ENCODE data around the gene CACNG1. TPM values are rescaled to one million over a fixed set of nuclear protein-coding genes. Genes with fewer than 3 reads are reported as not detected.

CACNG1 gene
- polyA plus RNA-seq, 1 donor (not counting 4 experiments of a cell fraction or from before 2014, with no cell fraction given) = not detected

DNA sequence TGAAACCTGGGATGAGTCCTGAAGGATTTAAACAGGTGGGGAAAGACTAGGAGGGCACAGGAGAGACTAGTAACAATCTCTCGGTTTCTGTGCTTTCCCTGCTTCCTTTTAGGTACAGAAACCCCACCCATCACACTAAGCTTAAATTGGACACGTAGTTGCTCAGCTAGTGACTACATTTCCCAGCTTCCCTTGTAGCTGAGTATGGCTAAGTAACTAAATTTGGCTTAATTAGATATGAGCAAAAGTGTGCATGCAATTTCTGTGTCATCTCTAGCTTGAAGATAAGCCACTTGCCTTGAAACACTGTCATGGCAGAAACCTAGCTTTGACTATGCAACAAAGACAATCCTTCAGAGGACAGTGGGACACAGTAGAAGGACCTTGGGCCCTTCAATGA lies 36.5 kb downstream of the CACNG1 start:
- Histone ChIP-seq H3K27ac (ENCODE audit: control insufficient read depth, insufficient read depth, low read length) (no peak overlapping the region), H3K79me2 (ENCODE audit: control insufficient read depth, insufficient read depth, low read length) (no peaks in the 10 kb centered on the region), H3K9ac (ENCODE audit: control insufficient read depth, extremely low read depth, insufficient read depth, low read length) (no peak overlapping the region), H3K9me3 (ENCODE audit: control insufficient read depth, low read depth, low read length) (no peaks in the 10 kb centered on the region), H3K4me1 (ENCODE audit: control insufficient read depth, extremely low read depth, insufficient read depth, low read length) (no peaks in the 10 kb centered on the region), H3K27me3 (ENCODE audit: control insufficient read depth, extremely low read depth, insufficient read depth, low read length) (no peaks in the 10 kb centered on the region), H4K20me1 (ENCODE audit: control insufficient read depth, extremely low read depth, insufficient read depth, low read length) (no peaks in the 10 kb centered on the region), H2AFZ (ENCODE audit: control insufficient read depth, low read length) (no peak overlapping the region), H3K4me3 (ENCODE audit: control insufficient read depth in 2 of 3, extremely low read depth in 1 of 3, insufficient read depth in 2 of 3, low read depth in 1 of 3, low read length in 3 of 3) (no peak overlapping the region), H3K36me3 (ENCODE audit: control insufficient read depth in 2 of 2, extremely low read depth in 1 of 2, insufficient read depth in 2 of 2, low read length in 2 of 2) (peaks cover 0 to 6% of the 10 kb centered on the region in 2 experiments), H3K9me1 (ENCODE audit: control insufficient read depth, extremely low read depth, insufficient read depth, low read length) (no peaks in the 10 kb centered on the region), H3K4me2 (ENCODE audit: control insufficient read depth, extremely low read depth, insufficient read depth, low read depth, low read length) (no peak overlapping the region)
- DNase-seq (ENCODE audit: low read depth, low spot score) = no peak
- TF ChIP-seq, protein P1, sequence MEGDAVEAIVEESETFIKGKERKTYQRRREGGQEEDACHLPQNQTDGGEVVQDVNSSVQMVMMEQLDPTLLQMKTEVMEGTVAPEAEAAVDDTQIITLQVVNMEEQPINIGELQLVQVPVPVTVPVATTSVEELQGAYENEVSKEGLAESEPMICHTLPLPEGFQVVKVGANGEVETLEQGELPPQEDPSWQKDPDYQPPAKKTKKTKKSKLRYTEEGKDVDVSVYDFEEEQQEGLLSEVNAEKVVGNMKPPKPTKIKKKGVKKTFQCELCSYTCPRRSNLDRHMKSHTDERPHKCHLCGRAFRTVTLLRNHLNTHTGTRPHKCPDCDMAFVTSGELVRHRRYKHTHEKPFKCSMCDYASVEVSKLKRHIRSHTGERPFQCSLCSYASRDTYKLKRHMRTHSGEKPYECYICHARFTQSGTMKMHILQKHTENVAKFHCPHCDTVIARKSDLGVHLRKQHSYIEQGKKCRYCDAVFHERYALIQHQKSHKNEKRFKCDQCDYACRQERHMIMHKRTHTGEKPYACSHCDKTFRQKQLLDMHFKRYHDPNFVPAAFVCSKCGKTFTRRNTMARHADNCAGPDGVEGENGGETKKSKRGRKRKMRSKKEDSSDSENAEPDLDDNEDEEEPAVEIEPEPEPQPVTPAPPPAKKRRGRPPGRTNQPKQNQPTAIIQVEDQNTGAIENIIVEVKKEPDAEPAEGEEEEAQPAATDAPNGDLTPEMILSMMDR (optimal IDR thresholded peaks at IDR 0.05 in 1 of 3, IDR thresholded peaks at IDR 0.05 in 1 of 3, conservative IDR thresholded peaks at IDR 0.05 in 1 of 3; ENCODE audit: extremely low read depth in 1 of 3, insufficient read depth in 2 of 3, low read length in 3 of 3) = no peak
- no peak for TF ChIP-seq EZH2 (IDR thresholded peaks at IDR 0.05; ENCODE audit: low read length)
- dilution Hi-C loops (cut with MboI; ENCODE audit: extremely low pct_ligation_motif_present, low sequenced_read_pairs) = no loop called here
- FAIRE-seq = no peak

DNA sequence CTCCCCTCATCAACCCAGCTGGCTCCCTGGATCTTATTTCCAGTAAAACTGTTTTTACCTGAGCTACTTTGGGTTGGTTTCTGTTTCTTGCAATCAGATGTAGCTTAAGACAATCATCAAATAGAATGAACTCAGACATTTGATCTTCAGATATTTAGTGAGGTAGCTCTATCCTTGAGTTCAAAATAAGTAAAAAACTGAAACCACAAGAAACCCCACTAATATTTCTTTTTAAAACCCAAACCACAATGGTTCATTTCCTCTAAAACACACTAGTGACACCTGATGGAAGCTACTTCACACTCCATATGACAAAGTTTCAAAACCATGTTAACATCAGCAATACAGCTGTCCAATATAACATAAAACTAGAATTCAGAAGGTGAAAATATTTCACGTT lies 37.8 kb downstream of the CACNG1 start:
- no peaks in the 10 kb centered on the region for H3K27me3 ChIP-seq (ENCODE audit: control insufficient read depth, extremely low read depth, insufficient read depth, low read length)
- FAIRE-seq (no peak), DNase-seq (ENCODE audit: low read depth, low spot score) (no peak)
- no peaks in the 10 kb centered on the region for H3K4me1 ChIP-seq (ENCODE audit: control insufficient read depth, extremely low read depth, insufficient read depth, low read length)
- H3K4me2 ChIP-seq (ENCODE audit: control insufficient read depth, extremely low read depth, insufficient read depth, low read depth, low read length) = no peak overlapping the region
- H3K79me2 ChIP-seq (ENCODE audit: control insufficient read depth, insufficient read depth, low read length) = no peaks in the 10 kb centered on the region
- H3K9ac ChIP-seq (ENCODE audit: control insufficient read depth, extremely low read depth, insufficient read depth, low read length) = no peak overlapping the region
- no peaks in the 10 kb centered on the region for H4K20me1 ChIP-seq (ENCODE audit: control insufficient read depth, extremely low read depth, insufficient read depth, low read length)
- no peak overlapping the region for H3K27ac ChIP-seq (ENCODE audit: control insufficient read depth, insufficient read depth, low read length)
- peaks cover 0 to 6% of the 10 kb centered on the region in 2 experiments for H3K36me3 ChIP-seq (ENCODE audit: control insufficient read depth in 2 of 2, extremely low read depth in 1 of 2, insufficient read depth in 2 of 2, low read length in 2 of 2)
- no peak for TF ChIP-seq EZH2 (IDR thresholded peaks at IDR 0.05; ENCODE audit: low read length)
- TF ChIP-seq, protein P1 (optimal IDR thresholded peaks at IDR 0.05 in 1 of 3, IDR thresholded peaks at IDR 0.05 in 1 of 3, conservative IDR thresholded peaks at IDR 0.05 in 1 of 3; ENCODE audit: extremely low read depth in 1 of 3, insufficient read depth in 2 of 3, low read length in 3 of 3) = no peak
- H3K4me3 ChIP-seq (ENCODE audit: control insufficient read depth in 2 of 3, extremely low read depth in 1 of 3, insufficient read depth in 2 of 3, low read depth in 1 of 3, low read length in 3 of 3) = no peak overlapping the region
- H2AFZ ChIP-seq (ENCODE audit: control insufficient read depth, low read length) = no peak overlapping the region
- no peaks in the 10 kb centered on the region for H3K9me3 ChIP-seq (ENCODE audit: control insufficient read depth, low read depth, low read length)
- H3K9me1 ChIP-seq (ENCODE audit: control insufficient read depth, extremely low read depth, insufficient read depth, low read length) = no peaks in the 10 kb centered on the region
- dilution Hi-C loops (cut with MboI; ENCODE audit: extremely low pct_ligation_motif_present, low sequenced_read_pairs) = no loop called here

Data from keratinocyte (primary cell).